Endothelial cell of coronary artery (primary cell): ENCODE data around the gene HNRNPH3. TPM values are rescaled to one million over a fixed set of nuclear protein-coding genes. Genes with fewer than 3 reads are reported as not detected.

ENCODE experiments used
- total RNA-seq: library from RNA; depleted of rRNA; stranded (reverse); fragments of >200 nt; gene quantifications from 2 replicates; pipeline ENCODE4 v1.2.3, GENCODE V29; 2014

Gene HNRNPH3, protein sequence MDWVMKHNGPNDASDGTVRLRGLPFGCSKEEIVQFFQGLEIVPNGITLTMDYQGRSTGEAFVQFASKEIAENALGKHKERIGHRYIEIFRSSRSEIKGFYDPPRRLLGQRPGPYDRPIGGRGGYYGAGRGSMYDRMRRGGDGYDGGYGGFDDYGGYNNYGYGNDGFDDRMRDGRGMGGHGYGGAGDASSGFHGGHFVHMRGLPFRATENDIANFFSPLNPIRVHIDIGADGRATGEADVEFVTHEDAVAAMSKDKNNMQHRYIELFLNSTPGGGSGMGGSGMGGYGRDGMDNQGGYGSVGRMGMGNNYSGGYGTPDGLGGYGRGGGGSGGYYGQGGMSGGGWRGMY
- 28.5 and 35.9 TPM in 2 replicates for total RNA-seq

DNA sequence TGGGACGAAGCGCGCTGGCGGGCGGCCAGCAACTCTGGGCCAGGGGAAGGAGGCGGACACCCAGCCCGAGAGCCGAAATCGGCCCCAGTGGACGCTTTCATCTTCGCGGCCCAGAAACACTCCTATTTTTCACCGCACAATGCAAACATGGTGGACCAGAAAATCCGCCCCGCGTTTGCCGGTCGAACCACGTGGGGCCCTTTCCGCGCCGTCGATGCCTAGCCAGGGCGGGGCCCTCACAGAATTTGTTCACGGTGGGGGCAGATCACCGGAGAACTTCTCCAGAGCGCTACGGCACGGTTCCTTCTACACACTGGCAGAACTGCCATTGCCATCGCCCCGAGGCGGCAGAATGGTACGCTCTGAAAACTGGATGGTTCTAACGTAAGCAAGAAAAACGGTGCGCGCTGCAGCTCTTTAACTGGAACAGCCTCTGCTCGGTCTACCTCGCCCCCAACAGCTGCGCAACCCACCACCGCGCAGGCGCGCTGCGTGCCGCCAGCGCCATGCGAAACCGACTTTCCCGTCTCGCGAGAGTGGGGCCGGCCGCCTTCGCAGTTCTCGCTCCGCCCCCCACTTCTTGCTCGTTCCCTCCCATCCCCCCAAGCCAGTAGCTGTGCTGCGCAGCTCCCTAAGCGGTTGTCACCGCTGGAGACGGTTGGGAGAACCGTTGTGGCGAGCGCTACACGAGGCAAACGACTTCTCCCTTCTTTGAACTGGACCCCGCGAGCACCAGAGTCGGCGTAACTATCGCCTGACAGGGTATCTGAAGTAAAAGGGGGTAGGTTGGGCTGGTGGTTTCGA lies at the start of gene HNRNPH3:
Gene HNRNPH3, plus strand, starts transcription at position 610 of the 804 bp plus-strand sequence. CDS start 5,158 bp downstream, outside the sequence.

DNA sequence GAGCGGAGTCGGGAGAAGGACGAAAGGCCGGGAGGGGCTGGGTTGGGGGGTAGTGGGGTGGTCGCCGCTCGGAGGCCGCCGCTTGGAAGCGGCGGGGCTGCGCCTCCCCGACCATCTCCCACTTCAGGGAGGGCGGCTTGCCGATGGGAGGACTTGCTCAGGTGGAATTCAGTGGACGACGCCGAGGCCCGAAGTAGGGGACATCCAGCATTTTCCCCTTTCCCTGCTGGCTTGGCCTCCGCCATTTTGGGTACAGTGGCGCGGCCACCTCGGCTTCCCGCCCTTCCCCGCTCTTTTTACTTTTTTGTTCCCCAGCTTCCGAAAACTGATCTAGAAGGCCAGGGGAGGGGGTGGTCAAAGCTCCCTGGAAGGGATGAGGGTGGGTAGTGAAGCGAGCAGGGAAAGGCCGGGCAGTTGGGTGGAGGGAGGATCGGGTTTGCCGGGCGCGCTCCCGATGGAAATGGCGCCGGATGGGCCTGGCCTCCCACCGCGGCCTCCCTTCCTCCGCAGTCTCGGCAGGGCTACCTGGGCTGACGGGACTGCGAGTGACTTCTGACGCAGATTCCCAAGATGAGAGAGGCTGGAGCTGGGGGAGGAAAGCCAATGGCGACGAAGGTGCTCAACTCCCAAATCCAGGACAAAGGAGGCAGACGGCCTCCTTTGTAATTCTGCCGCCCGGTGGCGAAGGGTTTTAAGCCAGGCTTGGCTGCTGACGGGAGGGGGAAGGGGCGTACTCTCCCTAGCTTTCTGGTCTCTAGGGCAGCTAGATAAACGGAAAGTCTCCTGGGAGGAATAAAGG lies 594 bp downstream of the HNRNPH3 start, which contains the start of gene PBLD:
Gene PBLD, minus strand, starts transcription at position 670 of the 799 bp plus-strand sequence. CDS start 26,084 bp downstream, outside the sequence.

Other genes with a start within 250 kb of the HNRNPH3 start
- gene MYPN, start 222.6 kb upstream of the HNRNPH3 start, total RNA-seq = under 0.01 and 0.09 TPM in 2 replicates
- not detected in 2 replicates for gene ATOH7, start 100.0 kb upstream of the HNRNPH3 start, total RNA-seq
- 1.6 and 2.9 TPM in 2 replicates for gene PBLD, start 864 bp downstream of the HNRNPH3 start, total RNA-seq
- 16.6 and 22.6 TPM in 2 replicates for gene RUFY2, start 75.2 kb downstream of the HNRNPH3 start, total RNA-seq
- 5.3 and 9.6 TPM in 2 replicates for gene DNA2, start 139.9 kb downstream of the HNRNPH3 start, total RNA-seq
- gene SLC25A16, start 195.5 kb downstream of the HNRNPH3 start, total RNA-seq = 10.1 and 15.2 TPM in 2 replicates
- gene TET1, start 228.3 kb downstream of the HNRNPH3 start, total RNA-seq = 0.18 and 0.56 TPM in 2 replicates